Transverse colon (tissue), 4 donors: Measurements from ENCODE around the gene ANKS1A. TPM values are rescaled to one million over a fixed set of nuclear protein-coding genes. Genes with fewer than 3 reads are reported as not detected.

Experiments
- DNase-seq: peaks from one replicate; pipeline ENCODE4 v3.0.0-alpha.2; 2019
- H3K27ac ChIP-seq, 4 donors: fragments of 200-600 bp; sonication (generic); 2 replicates each; pipeline ENCODE4 v1.5.1; 2016 to 2018; ENCODE audit warnings: inconsistent platforms in 4 of 4
- H3K27me3 ChIP-seq: fragments of 200-600 bp; sonication (generic); 2 replicates; pipeline ENCODE4 v1.5.1; 2017; ENCODE audit warnings: inconsistent platforms
- H3K36me3 ChIP-seq, 4 donors: fragments of 200-600 bp; sonication (generic); 2 replicates each; pipeline ENCODE4 v1.5.1; 2017 to 2019; ENCODE audit warnings: inconsistent platforms in 4 of 4
- H3K4me1 ChIP-seq, 4 donors: fragments of 200-600 bp; sonication (generic); 2 replicates each; pipeline ENCODE4 v1.5.1; 2017 to 2020; ENCODE audit warnings: inconsistent platforms in 4 of 4
- H3K4me3 ChIP-seq, 4 donors: fragments of 200-600 bp; sonication (generic); 1 replicate in 1 of 4; 2 replicates in 3 of 4; pipeline versions ENCODE4 v1.5.1 to v1.6.1; 2017 to 2019; ENCODE audit warnings: inconsistent platforms in 4 of 4
- H3K9me3 ChIP-seq, 2 donors: fragments of 200-600 bp; sonication (generic); 2 replicates each; pipeline ENCODE4 v1.5.1; 2017 to 2019; ENCODE audit warnings: inconsistent platforms in 2 of 2
- EP300 ChIP-seq: sonication (generic); formaldehyde crosslinking; IDR thresholded peaks from one replicate; pipeline ENCODE4 v1.6.1; 2017; ENCODE audit warnings: antibody characterized with exemption, low read depth
- POLR2A ChIP-seq: fragments of 450-650 bp; IDR thresholded peaks from one replicate; pipeline ENCODE4 v1.6.1; 2016; ENCODE audit warnings: antibody characterized with exemption, mild to moderate bottlenecking, moderate library complexity
- POLR2AphosphoS5 ChIP-seq, 3 donors: sonication (generic); formaldehyde crosslinking; IDR thresholded peaks; one replicate each; pipeline ENCODE4 v1.6.1; 2016; ENCODE audit warnings: antibody characterized with exemption in 3 of 3
- WGBS, 2 donors: methylation state at CpG; one replicate each; pipeline ENCODE4 v1.1.5; 2018; ENCODE audit warnings: low coverage in 1 of 2; 5-methylcytosine and 5-hydroxymethylcytosine counted together
- in situ Hi-C, 4 donors: fragments of 200-750 bp; cut with MboI; loops; one replicate each; pipeline versions ENCODE4 v1.15.0 to v1.15.1; 2017; ENCODE audit warnings: low sequenced_read_pairs in 3 of 4, low pct_ligation_motif_present in 1 of 4, low pct_unique_long_range_greater_than_20kb in 1 of 4
- intact Hi-C: fragments of 100-400 bp; cut with DNase I; formaldehyde crosslinking; loops from one replicate; pipeline ENCODE4 v1.15.1; 2023; ENCODE audit warnings: low total_unique reads
- small RNA-seq, 4 donors: library from RNA; depleted of rRNA; stranded (forward); fragments of <200 nt; gene quantifications; one replicate each; pipeline ENCODE3, GENCODE V24; 2016
- total RNA-seq, 4 donors: library from RNA; depleted of rRNA; stranded (reverse); fragments of >200 nt; gene quantifications; one replicate each; pipeline ENCODE4 v1.1.0, GENCODE V29; 2016
- TF ChIP-seq, protein P1 (sequence below), 5 experiments: fragments of 200-600 bp in 3 of 5; fragments of 450-650 bp in 2 of 5; sonication (generic) in 3 of 5; IDR thresholded peaks; 1 replicate in 2 of 5; 2 replicates in 3 of 5; pipeline ENCODE4 v1.5.1; 2016 to 2017; ENCODE audit warnings: antibody characterized with exemption in 5 of 5, inconsistent platforms in 3 of 5, mild to moderate bottlenecking in 2 of 5, moderate library complexity in 1 of 5

Gene ANKS1A
- total RNA-seq, 4 donors from 2014 or later: 37.5 to 44.0 (median 38.9) TPM

DNA sequence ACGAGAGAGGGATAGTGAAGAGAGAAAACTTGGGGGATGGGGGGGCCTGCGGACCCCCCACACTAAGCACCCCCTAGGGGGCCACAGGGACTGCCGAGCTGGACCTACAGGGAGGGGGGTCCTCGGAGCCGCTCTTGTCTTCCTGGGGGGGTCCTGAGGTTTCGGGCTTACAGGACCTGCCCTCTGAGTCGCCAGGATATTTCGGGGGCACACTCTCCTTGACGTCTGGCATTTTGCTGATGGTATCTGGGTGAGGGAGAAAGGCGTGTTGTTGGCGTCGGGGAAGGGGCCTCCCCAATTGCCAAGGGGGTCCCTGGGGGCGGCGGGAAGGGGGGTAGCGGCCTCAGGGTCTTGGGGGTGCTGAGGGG lies 251.6 kb downstream of the ANKS1A start:
- no peaks in the 10 kb centered on the region for H3K36me3 ChIP-seq
- no peaks in the 10 kb centered on the region for H3K9me3 ChIP-seq
- in situ Hi-C loops (loop anchor here in 2 of 4 donors (5.0 to 10.0 kb wide), 2 partner anchors 104 to 148 kb away; no protein-coding TSS in a partner anchor), intact Hi-C loops (loop anchor here (2.0 to 10.0 kb wide), 2 partner anchors 104 to 154 kb away; no protein-coding TSS in a partner anchor)
- 69% methylated on average over 15 of the region's 15 CpGs; no CpG with 5 or more reads in 1 of the 2 donors for WGBS, 2 donors
- H3K27me3 ChIP-seq: no peaks in the 10 kb centered on the region
- TF ChIP-seq POLR2A: no peak
- no peak for TF ChIP-seq EP300
- TF ChIP-seq, protein P1, sequence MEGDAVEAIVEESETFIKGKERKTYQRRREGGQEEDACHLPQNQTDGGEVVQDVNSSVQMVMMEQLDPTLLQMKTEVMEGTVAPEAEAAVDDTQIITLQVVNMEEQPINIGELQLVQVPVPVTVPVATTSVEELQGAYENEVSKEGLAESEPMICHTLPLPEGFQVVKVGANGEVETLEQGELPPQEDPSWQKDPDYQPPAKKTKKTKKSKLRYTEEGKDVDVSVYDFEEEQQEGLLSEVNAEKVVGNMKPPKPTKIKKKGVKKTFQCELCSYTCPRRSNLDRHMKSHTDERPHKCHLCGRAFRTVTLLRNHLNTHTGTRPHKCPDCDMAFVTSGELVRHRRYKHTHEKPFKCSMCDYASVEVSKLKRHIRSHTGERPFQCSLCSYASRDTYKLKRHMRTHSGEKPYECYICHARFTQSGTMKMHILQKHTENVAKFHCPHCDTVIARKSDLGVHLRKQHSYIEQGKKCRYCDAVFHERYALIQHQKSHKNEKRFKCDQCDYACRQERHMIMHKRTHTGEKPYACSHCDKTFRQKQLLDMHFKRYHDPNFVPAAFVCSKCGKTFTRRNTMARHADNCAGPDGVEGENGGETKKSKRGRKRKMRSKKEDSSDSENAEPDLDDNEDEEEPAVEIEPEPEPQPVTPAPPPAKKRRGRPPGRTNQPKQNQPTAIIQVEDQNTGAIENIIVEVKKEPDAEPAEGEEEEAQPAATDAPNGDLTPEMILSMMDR (IDR thresholded peaks at IDR 0.05): no peak
- no peak for TF ChIP-seq POLR2AphosphoS5 (IDR thresholded peaks at IDR 0.05)
- peak overlapping the region in 2 of 4 donors; percentile 19 to 29 for H3K4me3 ChIP-seq
- peaks cover 0 to 23% (median 13%) of the 10 kb centered on the region in 4 donors for H3K4me1 ChIP-seq
- H3K27ac ChIP-seq: no peak overlapping the region
- DNase-seq: no peak

Small RNA genes lying within 50 kb of the gene (small RNA-seq; reads per million reads assigned to genes)
- gene AL138721.1: 0 reads per million in 4 donors

Other genes with a start within 250 kb of the ANKS1A start
- gene ILRUN, start 192.5 kb upstream of the ANKS1A start, total RNA-seq: 10 to 100 TPM; 34.8 to 81.0 (median 52.9) TPM
- gene SNRPC, start 131.8 kb upstream of the ANKS1A start, total RNA-seq: 100 to 1,000 TPM in 1 of 4 donors, 10 to 100 TPM in 3; 33.3 to 169 (median 39.4) TPM
- 10 to 100 TPM in 2 of 4 donors, 1 to 10 TPM in 2; 7.4 to 13.1 (median 9.9) TPM for gene BLTP3A, start 97.2 kb upstream of the ANKS1A start, total RNA-seq
- 10 to 100 TPM in 2 of 4 donors, 1 to 10 TPM in 2; 6.4 to 35.1 (median 19.9) TPM for gene TAF11, start 1.2 kb upstream of the ANKS1A start, total RNA-seq